ENCODE data around the gene PORCN. TPM values are rescaled to one million over a fixed set of nuclear protein-coding genes. Genes with fewer than 3 reads are reported as not detected.

Gene PORCN
- total and polyA plus RNA-seq, 4 donors: 0.70 to 4.9 (median 2.8) TPM

GRCh38 chrX:48531358-48531959, 22.7 kb downstream of the PORCN start:
- peaks cover 2 to 23% (median 15%) of the 10 kb centered on the region in 4 donors for H3K36me3 ChIP-seq (ENCODE audit: control insufficient read depth in 4 of 4, insufficient read depth in 3 of 4, low read depth in 1 of 4, low read length in 3 of 4)
- no peak overlapping the region for H3K27ac ChIP-seq (ENCODE audit: low read depth in 1 of 2, low read length in 2 of 2)
- H3K4me3 ChIP-seq (ENCODE audit: low read depth in 1 of 3, low read length in 3 of 3): no peak overlapping the region
- TF ChIP-seq ZBTB33 (IDR thresholded peaks at IDR 0.05) (no peak), RXRA (IDR thresholded peaks at IDR 0.05) (no peak), REST (IDR thresholded peaks at IDR 0.05) (no peak), RAD21 (IDR thresholded peaks at IDR 0.05) (no peak)
- no peaks in the 10 kb centered on the region for H3K9me3 ChIP-seq (ENCODE audit: control insufficient read depth in 4 of 4, low read length in 3 of 4)
- no peak overlapping the region for H3K9ac ChIP-seq (ENCODE audit: low read depth in 1 of 2, low read length in 2 of 2)
- DNase-seq (ENCODE audit: low spot score): no peak
- no peaks in the 10 kb centered on the region for H3K27me3 ChIP-seq (ENCODE audit: control insufficient read depth in 4 of 4, insufficient read depth in 4 of 4, low read length in 3 of 4)
- no peaks in the 10 kb centered on the region for H3K4me1 ChIP-seq (ENCODE audit: control insufficient read depth in 4 of 4, insufficient read depth in 4 of 4, low read length in 3 of 4)
- WGBS: 84% methylated on average over 5 of the region's 5 CpGs

- DNase-seq (ENCODE audit: low spot score): no peak
- H3K4me1 ChIP-seq (ENCODE audit: control insufficient read depth in 4 of 4, insufficient read depth in 4 of 4, low read length in 3 of 4): no peaks in the 10 kb centered on the region
- H3K4me3 ChIP-seq (ENCODE audit: low read depth in 1 of 3, low read length in 3 of 3): no peak overlapping the region
- H3K9me3 ChIP-seq (ENCODE audit: control insufficient read depth in 4 of 4, low read length in 3 of 4): no peaks in the 10 kb centered on the region
- H3K9ac ChIP-seq (ENCODE audit: low read depth in 1 of 2, low read length in 2 of 2): no peak overlapping the region
- peaks cover 2 to 17% (median 9%) of the 10 kb centered on the region in 4 donors for H3K36me3 ChIP-seq (ENCODE audit: control insufficient read depth in 4 of 4, insufficient read depth in 3 of 4, low read depth in 1 of 4, low read length in 3 of 4)
- H3K27ac ChIP-seq (ENCODE audit: low read depth in 1 of 2, low read length in 2 of 2): no peak overlapping the region
- no peak for TF ChIP-seq RAD21 (IDR thresholded peaks at IDR 0.05)
- no peak for TF ChIP-seq HNF4A (conservative IDR thresholded peaks at IDR 0.05)
- TF ChIP-seq TAF1 (conservative IDR thresholded peaks at IDR 0.05): no peak
- no peak for TF ChIP-seq REST (IDR thresholded peaks at IDR 0.05)
- no peak for TF ChIP-seq NR2F2 (IDR thresholded peaks at IDR 0.05)
- TF ChIP-seq GABPA (IDR thresholded peaks at IDR 0.05 in 1 of 2, conservative IDR thresholded peaks at IDR 0.05 in 1 of 2): no peak
- no peak for TF ChIP-seq JUND (IDR thresholded peaks at IDR 0.05)
- TF ChIP-seq SP1 (IDR thresholded peaks at IDR 0.05): no peak
- TF ChIP-seq EGR1 (IDR thresholded peaks at IDR 0.05; ENCODE audit: low read depth in 2 of 2): no peak
- H3K27me3 ChIP-seq (ENCODE audit: control insufficient read depth in 4 of 4, insufficient read depth in 4 of 4, low read length in 3 of 4): no peaks in the 10 kb centered on the region
- 91% methylated on average over 1 of the region's 1 CpG for WGBS
Observed at GRCh38 chrX:48532161-48532560, 23.4 kb downstream of the PORCN start.

All from liver (tissue), 9 donors.